NOMO-1 treated with dmso at 0.1 percent for 144 hours (cell line): ENCODE measurements around the gene TICRR.

Experiments used
- DNase-seq: peaks from one replicate; lab custom pipeline; 2025; ENCODE audit not compliant: unreplicated experiment; lab: John Stamatoyannopoulos, UW

Gene TICRR

DNA sequence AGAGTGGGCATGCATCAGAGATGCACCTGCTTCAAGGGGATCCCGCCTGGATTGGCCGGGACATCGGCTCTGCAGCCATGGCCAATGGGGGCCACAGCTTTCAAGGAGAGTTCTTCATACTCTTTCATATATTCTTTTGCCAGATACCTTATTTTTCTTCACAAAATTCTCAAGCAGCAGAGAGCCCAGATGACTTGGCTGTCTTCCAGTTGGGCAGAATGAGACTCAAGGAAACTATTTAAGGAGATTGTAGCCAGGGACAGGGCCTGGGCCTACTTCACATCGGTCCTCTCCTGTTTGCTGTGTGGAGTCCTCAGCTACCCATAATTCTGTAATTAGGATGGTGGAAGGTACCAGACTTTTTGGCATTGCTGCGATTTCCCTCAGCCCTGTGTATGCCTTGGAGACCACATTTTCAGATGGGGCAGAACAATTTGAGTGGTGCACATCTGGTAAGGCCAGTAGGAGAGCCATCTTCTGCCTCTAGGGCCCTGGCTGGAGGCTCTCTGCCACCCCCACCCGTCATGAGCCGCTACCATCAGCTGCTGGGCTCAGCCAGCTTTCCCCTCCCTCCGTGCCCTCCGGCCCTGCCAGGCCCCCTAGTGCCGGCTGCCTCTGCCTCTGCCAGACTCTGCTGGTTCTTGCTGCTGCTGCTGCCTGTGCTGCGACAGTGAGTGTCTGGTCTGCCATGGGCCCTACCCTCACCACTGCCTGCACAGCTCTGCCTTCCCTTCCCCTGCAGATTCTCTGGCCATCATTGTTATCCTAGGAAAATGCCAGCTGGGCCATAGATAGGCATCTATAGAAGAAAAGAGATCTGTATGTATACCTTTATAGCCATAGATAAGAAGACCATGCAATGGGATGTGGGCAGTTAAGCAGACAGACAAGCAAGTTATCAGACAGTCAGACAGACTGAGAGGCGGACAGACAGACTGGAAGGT is 97.2 kb downstream of the TICRR start:
- no peak for DNase-seq

DNA sequence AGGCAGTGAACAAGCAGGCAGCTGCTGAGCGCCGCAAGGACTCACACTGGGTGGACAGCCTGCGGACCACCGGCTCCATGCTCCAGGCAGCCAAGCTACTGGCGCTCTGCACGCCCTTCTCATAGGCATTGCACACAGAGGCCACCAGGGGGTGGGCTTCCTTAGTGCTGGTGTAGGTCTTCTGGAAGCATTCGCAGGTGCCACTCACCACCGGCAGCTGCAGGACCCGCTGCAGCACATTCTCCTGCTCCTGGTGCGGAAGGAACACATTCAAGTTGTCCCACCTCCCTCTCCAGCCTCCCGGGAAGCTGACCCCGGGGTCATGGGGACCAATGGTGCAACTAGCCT is 97.9 kb downstream of the TICRR start:
- DNase-seq, result no peak

DNA sequence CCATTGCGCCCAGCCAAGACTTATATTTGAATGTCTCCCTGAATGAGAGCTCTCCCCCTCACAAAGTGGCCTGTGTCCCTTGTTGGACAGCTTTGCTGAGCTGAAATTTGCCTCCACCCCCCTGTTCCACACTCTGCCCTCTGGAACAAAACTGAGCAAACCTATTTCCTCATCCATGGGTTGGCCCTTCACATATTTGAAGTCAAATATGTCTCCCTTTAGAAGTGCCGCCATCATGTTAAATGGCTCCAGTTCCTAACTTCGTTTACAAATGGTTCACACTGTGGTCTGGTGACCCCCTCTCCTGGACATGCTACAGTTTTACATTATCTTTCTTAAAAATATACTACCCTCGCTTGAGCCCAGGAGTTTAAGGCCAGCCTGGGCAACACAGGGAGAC is 99.3 kb downstream of the TICRR start:
- DNase-seq, result no peak

DNA sequence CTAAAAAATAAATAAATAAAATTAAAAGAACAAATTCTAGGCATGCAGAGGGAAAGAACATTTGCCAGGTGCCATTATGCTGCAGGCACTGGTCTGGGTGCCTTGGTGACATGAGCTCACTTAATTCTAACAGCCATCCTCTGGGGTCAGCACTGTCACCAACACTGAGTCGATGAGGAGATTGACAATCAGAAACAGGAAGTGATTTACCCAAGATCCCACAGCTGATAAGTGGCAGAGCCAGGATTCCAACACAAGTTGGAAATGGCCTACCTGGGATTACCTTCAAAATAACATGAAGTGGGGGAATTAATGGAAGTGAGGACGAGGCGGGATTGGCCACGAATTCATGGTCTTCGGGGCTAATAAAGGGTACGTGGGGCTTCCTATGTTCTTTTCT is 100.3 kb downstream of the TICRR start:
- DNase-seq, result no peak

DNA sequence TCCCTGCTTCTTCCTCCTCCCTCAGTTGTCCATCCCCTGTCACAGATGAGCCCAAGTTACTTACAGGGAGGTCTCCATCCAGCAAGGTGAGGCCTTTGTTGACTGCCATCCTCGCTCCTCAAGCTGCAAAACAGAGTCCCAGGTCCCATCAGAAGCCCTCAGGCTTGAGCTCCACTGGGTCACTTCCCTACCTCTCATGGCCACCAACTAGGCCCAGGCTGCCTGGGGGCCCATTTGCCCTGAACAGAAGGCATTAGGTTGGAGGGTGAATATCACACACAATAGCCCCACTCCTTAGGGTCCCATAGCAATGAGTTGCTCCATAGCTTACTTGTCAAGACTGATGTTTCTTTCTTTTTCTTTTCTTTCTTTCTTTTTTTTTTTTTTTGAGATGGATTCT is 102.1 kb downstream of the TICRR start:
- DNase-seq, result no peak
